Activated naive CD8-positive, alpha-beta T cell treated with anti-CD3 and anti-CD28 coated beads, Interleukin-2, amount 10 ng/mL, durations not matched to agents 7 days and 5 days (primary cell): Measurements from ENCODE around the gene NANOS2. TPM values are rescaled to one million over a fixed set of nuclear protein-coding genes. Genes with fewer than 3 reads are reported as not detected.

Experiments used
- ATAC-seq: fragments of 150-1000 bp; cut with Tn5 transposase; one replicate; pipeline ENCODE4 v1.10.0; 2021; ENCODE audit warnings: low read depth, moderate library complexity
- POLR2A ChIA-PET: fragments of 350-600 bp; sonication (Branson Sonifier 250); formaldehyde crosslinking; loops from one replicate; lab custom pipeline; 2021; ENCODE audit warnings: antibody characterized with exemption; lab: Charles Lee
- DNase-seq: peaks from one replicate; pipeline ENCODE4 v3.0.0; 2021
- H3K27ac Mint-ChIP-seq: one replicate; pipeline ENCODE4 v1.8.0; 2022; ENCODE audit warnings: mild to moderate bottlenecking, mixed read lengths
- H3K27me3 Mint-ChIP-seq: one replicate; pipeline ENCODE4 v1.8.0; 2022; ENCODE audit warnings: mild to moderate bottlenecking, moderate library complexity, mixed read lengths
- H3K36me3 Mint-ChIP-seq: one replicate; pipeline ENCODE4 v1.8.0; 2021; ENCODE audit warnings: mild to moderate bottlenecking, mixed read lengths
- H3K4me1 Mint-ChIP-seq: one replicate; pipeline ENCODE4 v1.8.0; 2021; ENCODE audit warnings: mixed read lengths
- H3K4me3 Mint-ChIP-seq: one replicate; pipeline ENCODE4 v1.8.0; 2022; ENCODE audit warnings: mild to moderate bottlenecking, moderate library complexity, mixed read lengths
- H3K9me3 Mint-ChIP-seq: one replicate; pipeline ENCODE4 v1.8.0; 2021; ENCODE audit warnings: mixed read lengths
- total RNA-seq, 2 experiments: library from RNA; stranded (reverse); gene quantifications; one replicate each; pipeline ENCODE4 v1.2.3, GENCODE V29; 2021

The NANOS2 gene
- total RNA-seq, 2 experiments from 2014 or later, result not detected

- ATAC-seq (no peak), DNase-seq (no peak)
- Mint-ChIP-seq H3K4me1 (peaks cover 17% of the 10 kb centered on the region), H3K36me3 (no peaks in the 10 kb centered on the region), H3K4me3 (peak overlapping the region; percentile 52), H3K27ac (no peak overlapping the region), H3K9me3 (no peaks in the 10 kb centered on the region), H3K27me3 (peaks cover 2% of the 10 kb centered on the region)
- POLR2A ChIA-PET, result interaction anchor here (2.6 to 4.4 kb wide), 3 partner anchors 18 to 114 kb away, joined by 12 to 45 read pairs (median 30); partner anchors contain the start of genes FOXA3, MYPOP, SIX5 and SYMPK
Measured at GRCh38 chr19:45883881-45884681, 30.5 kb downstream of the NANOS2 start.

- DNase-seq, result no peak
- no peak for ATAC-seq
- POLR2A ChIA-PET, result no interaction called here
- Mint-ChIP-seq H3K27me3 (peaks cover 2% of the 10 kb centered on the region), H3K4me3 (peak overlapping the region; percentile 52), H3K4me1 (peaks cover 18% of the 10 kb centered on the region), H3K27ac (no peak overlapping the region), H3K9me3 (no peaks in the 10 kb centered on the region), H3K36me3 (no peaks in the 10 kb centered on the region)
Measured at GRCh38 chr19:45883586-45883880, 31.0 kb downstream of the NANOS2 start.

DNA sequence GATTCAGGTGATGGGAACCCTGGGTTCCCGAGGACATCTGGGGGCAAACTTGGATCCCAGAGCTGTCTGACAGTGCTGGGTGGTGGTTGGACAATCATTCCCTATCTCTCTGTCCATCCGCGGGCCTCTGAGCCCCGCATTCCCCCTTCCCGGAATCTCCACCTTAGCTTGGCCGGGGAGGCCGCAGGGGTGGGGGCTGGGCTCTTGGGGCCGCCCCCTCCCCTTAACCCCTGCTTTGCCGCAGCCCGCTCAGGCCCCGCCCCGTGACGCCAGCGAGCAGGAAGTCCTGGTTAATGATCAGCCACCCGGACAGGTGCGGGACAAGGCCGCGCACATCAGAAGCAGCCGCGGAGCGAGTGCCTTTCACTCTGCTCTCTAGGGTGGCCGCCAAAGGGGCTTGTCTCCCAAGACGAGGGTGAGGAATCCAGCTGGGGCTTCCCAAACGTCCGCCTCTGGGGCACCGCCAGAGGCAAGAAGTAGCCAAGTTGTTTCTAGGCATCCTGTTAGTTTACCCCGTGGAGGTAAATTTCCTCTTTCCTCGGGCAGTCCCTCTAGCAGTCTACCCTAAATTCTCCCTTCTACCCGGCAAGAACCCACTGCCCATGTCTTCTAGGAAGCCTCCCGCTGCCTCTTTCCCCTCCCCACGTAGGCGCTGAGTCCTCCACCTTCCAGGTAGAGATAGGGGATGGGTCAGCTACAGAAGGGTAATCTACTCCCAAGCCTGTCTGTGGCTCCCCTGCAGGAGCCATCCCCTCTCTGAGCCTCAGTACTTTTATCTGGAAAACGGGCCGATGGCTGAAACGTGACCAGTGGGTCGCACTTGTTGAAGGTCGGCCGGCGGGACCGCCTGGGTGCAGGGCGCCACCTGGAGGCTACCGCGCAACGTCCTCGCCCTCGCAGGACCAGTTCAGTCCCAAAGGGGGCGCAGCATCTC is 31.7 kb downstream of the NANOS2 start:
- Mint-ChIP-seq H3K9me3 (no peaks in the 10 kb centered on the region), H3K27ac (no peak overlapping the region), H3K27me3 (peaks cover 5% of the 10 kb centered on the region), H3K4me3 (peak overlapping the region; percentile 52), H3K4me1 (peaks cover 20% of the 10 kb centered on the region), H3K36me3 (no peaks in the 10 kb centered on the region)
- POLR2A ChIA-PET, result interaction anchor here (1.3 kb wide), 1 partner anchor 66 kb away, joined by 5 read pairs; no protein-coding TSS in a partner anchor
- DNase-seq, result peak; percentile 90
- no peak for ATAC-seq

DNA sequence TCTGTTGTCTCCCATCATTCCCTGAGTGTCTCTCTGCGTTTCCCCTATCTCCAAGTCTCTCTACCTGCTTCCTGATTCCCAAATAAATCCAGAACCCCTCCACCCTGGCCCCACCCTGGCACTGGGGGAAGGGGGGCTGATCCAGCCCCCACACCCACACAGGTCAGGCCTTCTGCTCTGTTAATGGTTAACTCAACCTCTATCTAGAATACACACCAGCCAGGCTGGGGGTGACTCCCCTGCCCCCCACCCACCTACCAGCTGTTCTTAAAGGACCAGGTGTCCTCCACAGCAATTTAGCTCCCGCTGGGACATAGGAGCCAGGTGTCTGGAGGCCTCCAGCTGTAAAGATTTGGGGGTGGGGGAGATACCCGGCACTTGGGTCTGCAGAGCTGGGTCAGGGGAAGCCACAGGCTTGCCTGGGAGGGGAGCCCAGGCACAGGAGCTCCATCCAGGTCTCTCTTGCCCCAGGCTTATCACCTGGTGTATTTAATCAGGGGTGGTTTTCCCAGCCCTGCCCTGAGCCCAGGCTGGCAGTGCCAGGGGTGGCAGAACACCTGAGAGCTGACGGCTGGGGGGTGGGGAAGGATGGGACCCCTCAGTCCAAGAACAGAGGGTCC is 32.6 kb downstream of the NANOS2 start:
- no peak overlapping the region for H3K4me3 Mint-ChIP-seq
- no peaks in the 10 kb centered on the region for H3K9me3 Mint-ChIP-seq

DNA sequence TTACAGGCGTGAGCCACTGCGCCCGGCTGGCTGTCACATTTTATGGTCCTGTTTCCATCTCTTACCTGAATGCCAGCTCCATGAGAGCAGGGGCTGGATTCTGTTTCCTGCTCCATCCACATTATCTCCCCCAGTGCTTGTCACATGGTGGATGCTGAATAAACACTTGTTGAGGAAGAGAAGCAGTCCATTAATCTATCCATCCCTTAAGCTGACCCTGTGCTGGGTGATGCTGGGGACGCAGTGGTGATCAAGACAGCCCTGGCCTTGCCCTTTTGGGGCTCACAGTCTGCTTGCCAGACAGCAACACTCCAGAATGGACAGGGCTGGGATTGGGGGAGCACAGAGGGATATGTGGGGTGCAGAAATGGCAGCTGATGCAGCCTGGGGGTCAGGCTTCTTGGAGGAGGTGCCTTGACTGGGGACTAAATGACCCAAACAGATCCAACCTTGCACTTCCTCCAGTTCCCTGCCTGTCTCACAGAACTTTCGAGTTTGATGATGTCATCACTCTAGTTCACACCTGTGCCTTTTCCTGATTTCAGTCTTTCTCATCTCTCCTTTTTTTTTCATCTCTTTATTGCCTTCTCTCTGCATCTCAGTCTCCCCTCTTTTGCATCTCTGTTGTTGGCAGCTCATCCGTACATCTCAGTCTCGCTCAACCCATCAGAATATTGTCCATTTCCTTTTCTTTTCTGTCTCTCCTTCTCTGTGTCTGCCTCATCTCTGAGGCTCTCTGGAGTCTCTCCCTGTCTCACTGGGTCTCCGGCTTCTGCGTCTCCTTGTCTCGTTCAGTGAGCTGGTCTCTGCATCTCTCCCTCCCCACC is 33.3 kb downstream of the NANOS2 start:
- H3K27me3 Mint-ChIP-seq, result peaks cover 10% of the 10 kb centered on the region
- POLR2A ChIA-PET, result interaction anchor here (0.5 to 1.1 kb wide), 3 partner anchors 19 to 941 kb away, joined by 3 to 5 read pairs (median 4); partner anchors contain the start of gene SYMPK
- ATAC-seq, result no peak
- no peaks in the 10 kb centered on the region for H3K9me3 Mint-ChIP-seq
- H3K4me1 Mint-ChIP-seq, result peaks cover 22% of the 10 kb centered on the region
- H3K27ac Mint-ChIP-seq, result no peak overlapping the region
- no peak for DNase-seq
- H3K4me3 Mint-ChIP-seq, result no peak overlapping the region
- no peaks in the 10 kb centered on the region for H3K36me3 Mint-ChIP-seq

More for the DNA sequence above, 32.6 kb downstream of the NANOS2 start:
- ATAC-seq, result no peak
- Mint-ChIP-seq H3K27me3 (peaks cover 9% of the 10 kb centered on the region), H3K4me1 (peaks cover 20% of the 10 kb centered on the region), H3K36me3 (no peaks in the 10 kb centered on the region), H3K27ac (no peak overlapping the region)
- DNase-seq, result no peak
- POLR2A ChIA-PET, result interaction anchor here (1.1 to 1.3 kb wide), 2 partner anchors 19 to 65 kb away, joined by 3 to 5 read pairs; partner anchors contain the start of gene SYMPK

GRCh38 chr19:45879971-45880370 is 34.6 kb downstream of the NANOS2 start:
- Mint-ChIP-seq H3K27me3 (peaks cover 21% of the 10 kb centered on the region), H3K4me3 (no peak overlapping the region), H3K9me3 (no peaks in the 10 kb centered on the region), H3K4me1 (peaks cover 24% of the 10 kb centered on the region), H3K27ac (no peak overlapping the region), H3K36me3 (no peaks in the 10 kb centered on the region)
- POLR2A ChIA-PET, result no interaction called here
- DNase-seq, result no peak
- no peak for ATAC-seq

- no peak overlapping the region for H3K4me3 Mint-ChIP-seq
- H3K27me3 Mint-ChIP-seq, result peaks cover 24% of the 10 kb centered on the region
- H3K4me1 Mint-ChIP-seq, result peaks cover 21% of the 10 kb centered on the region
- H3K27ac Mint-ChIP-seq, result no peak overlapping the region
- H3K9me3 Mint-ChIP-seq, result no peaks in the 10 kb centered on the region
- ATAC-seq, result no peak
- no peak for DNase-seq
- no peaks in the 10 kb centered on the region for H3K36me3 Mint-ChIP-seq
- POLR2A ChIA-PET, result interaction anchor here (0.6 kb wide), 1 partner anchor 20 kb away, joined by 5 read pairs; no protein-coding TSS in a partner anchor
Measured at GRCh38 chr19:45879055-45879454, 35.5 kb downstream of the NANOS2 start.

- no peak for ATAC-seq
- no peak overlapping the region for H3K4me3 Mint-ChIP-seq
- no peak for DNase-seq
- H3K9me3 Mint-ChIP-seq, result no peaks in the 10 kb centered on the region
- H3K27ac Mint-ChIP-seq, result no peak overlapping the region
- peaks cover 19% of the 10 kb centered on the region for H3K4me1 Mint-ChIP-seq
- POLR2A ChIA-PET, result interaction anchor here (0.6 kb wide), 1 partner anchor 35 kb away, joined by 3 read pairs; no protein-coding TSS in a partner anchor
- peaks cover 24% of the 10 kb centered on the region for H3K27me3 Mint-ChIP-seq
- H3K36me3 Mint-ChIP-seq, result no peaks in the 10 kb centered on the region
Measured at GRCh38 chr19:45878043-45878794, 36.4 kb downstream of the NANOS2 start.

DNA sequence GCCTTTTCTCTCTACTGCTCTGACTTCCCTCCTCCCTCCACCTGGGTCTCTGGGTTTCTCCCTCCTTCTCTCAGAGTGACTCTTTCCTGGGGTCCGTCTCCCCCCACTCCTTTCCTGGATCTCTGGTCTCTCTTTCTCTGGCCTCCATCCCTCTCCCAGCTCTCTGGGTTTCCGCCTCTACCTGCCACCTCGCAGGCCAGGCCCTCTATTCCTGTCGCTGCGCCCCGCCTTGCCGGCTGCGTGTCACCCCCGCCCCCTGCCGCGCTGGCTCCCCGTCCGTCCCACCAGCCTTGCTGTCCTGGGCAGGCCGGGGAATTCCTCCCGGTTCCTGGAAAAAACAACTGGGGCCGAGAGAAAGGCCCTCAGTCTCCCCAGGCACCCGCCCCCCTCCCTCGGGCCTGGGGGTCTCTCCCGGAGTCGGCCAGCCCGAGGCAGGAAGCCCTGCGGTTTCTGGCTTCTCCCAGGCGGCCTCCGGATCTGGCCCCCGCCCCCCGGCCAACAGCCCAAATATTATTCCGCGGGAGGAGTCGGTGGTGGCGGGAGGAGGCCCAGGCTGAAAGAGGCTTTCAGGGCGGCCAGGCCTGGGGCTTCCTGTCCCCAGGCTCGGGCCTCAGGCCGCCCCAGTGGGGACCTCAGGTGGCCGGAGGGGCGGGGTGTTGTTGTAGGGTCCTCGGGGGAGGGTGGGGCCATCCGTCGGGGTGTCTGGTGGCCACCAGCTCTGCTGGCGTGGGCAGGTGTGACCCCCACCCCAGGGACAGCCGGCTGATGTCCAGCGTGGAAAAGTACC is 38.0 kb downstream of the NANOS2 start:
- H3K27ac Mint-ChIP-seq, result no peak overlapping the region
- POLR2A ChIA-PET, result no interaction called here
- no peaks in the 10 kb centered on the region for H3K9me3 Mint-ChIP-seq
- H3K27me3 Mint-ChIP-seq, result peaks cover 25% of the 10 kb centered on the region
- H3K4me3 Mint-ChIP-seq, result no peak overlapping the region
- ATAC-seq (peak; percentile 35), DNase-seq (no peak)
- H3K36me3 Mint-ChIP-seq, result no peaks in the 10 kb centered on the region
- peaks cover 12% of the 10 kb centered on the region for H3K4me1 Mint-ChIP-seq

DNA sequence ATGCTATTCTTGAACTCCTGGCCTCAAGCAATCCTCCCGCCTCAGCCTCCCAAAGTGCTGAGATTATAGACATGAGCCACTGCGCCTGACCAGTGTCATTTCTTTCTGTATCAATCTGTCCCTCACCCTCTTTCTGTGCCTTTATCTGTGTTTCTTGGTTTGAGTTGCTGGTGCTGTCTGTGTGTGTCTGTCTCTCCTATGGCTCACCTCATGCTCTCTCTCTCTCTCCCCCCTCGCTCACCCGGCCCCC is 38.5 kb downstream of the NANOS2 start:
- Mint-ChIP-seq H3K9me3 (no peaks in the 10 kb centered on the region), H3K36me3 (no peaks in the 10 kb centered on the region), H3K4me1 (peaks cover 10% of the 10 kb centered on the region), H3K27ac (peak overlapping the region; percentile 13), H3K27me3 (peaks cover 24% of the 10 kb centered on the region), H3K4me3 (no peak overlapping the region)
- POLR2A ChIA-PET, result no interaction called here
- ATAC-seq (peak; percentile 47), DNase-seq (no peak)

DNA sequence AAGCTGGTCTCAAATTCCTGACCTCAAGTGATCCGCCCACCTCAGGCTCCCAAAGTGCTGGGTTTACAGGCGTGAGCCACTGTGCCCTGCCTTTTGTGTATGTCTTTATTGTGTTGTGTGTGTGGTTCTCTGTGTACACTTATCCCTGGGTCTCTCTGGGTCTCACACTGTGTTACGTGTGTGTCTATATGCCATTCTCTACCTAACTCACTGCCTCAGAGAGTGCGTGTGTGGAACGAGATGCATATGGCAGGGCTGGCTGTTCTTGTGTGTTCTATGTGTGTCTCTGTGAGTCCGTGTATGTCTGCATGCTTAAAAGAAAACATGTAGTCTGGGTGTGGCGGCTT is 40.0 kb downstream of the NANOS2 start:
- H3K4me3 Mint-ChIP-seq, result no peak overlapping the region
- no peak overlapping the region for H3K27ac Mint-ChIP-seq
- peaks cover 24% of the 10 kb centered on the region for H3K27me3 Mint-ChIP-seq
- H3K36me3 Mint-ChIP-seq, result no peaks in the 10 kb centered on the region
- POLR2A ChIA-PET, result no interaction called here
- ATAC-seq (no peak), DNase-seq (no peak)
- H3K4me1 Mint-ChIP-seq, result peaks cover 10% of the 10 kb centered on the region
- no peaks in the 10 kb centered on the region for H3K9me3 Mint-ChIP-seq
